ENCODE results near the gene RHCG.

- TF ChIP-seq, protein P1, sequence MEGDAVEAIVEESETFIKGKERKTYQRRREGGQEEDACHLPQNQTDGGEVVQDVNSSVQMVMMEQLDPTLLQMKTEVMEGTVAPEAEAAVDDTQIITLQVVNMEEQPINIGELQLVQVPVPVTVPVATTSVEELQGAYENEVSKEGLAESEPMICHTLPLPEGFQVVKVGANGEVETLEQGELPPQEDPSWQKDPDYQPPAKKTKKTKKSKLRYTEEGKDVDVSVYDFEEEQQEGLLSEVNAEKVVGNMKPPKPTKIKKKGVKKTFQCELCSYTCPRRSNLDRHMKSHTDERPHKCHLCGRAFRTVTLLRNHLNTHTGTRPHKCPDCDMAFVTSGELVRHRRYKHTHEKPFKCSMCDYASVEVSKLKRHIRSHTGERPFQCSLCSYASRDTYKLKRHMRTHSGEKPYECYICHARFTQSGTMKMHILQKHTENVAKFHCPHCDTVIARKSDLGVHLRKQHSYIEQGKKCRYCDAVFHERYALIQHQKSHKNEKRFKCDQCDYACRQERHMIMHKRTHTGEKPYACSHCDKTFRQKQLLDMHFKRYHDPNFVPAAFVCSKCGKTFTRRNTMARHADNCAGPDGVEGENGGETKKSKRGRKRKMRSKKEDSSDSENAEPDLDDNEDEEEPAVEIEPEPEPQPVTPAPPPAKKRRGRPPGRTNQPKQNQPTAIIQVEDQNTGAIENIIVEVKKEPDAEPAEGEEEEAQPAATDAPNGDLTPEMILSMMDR (conservative IDR thresholded peaks at IDR 0.05 in 1 of 2, IDR thresholded peaks at IDR 0.05 in 1 of 2; ENCODE audit: low read depth in 1 of 2, low read length in 2 of 2): no peak
- no peak for TF ChIP-seq EZH2 (IDR thresholded peaks at IDR 0.05; ENCODE audit: low read length, missing control alignments)
Observed at GRCh38 chr15:89490814-89491315, 5.5 kb downstream of the RHCG start.
